Stimulated activated naive CD4-positive, alpha-beta T cell (primary cell): Measurements from ENCODE around the gene DCP2.

ENCODE experiments used
- DNase-seq, 6 experiments: peaks; one replicate each; lab custom pipeline; 2025; lab: John Stamatoyannopoulos, UW

The DCP2 gene

GRCh38 chr5:112967520-112968083, 9.0 kb upstream of the DCP2 start:
- no peak for DNase-seq

- no peak for DNase-seq
Measured at GRCh38 chr5:112968411-112969106, 8.0 kb upstream of the DCP2 start.

DNA sequence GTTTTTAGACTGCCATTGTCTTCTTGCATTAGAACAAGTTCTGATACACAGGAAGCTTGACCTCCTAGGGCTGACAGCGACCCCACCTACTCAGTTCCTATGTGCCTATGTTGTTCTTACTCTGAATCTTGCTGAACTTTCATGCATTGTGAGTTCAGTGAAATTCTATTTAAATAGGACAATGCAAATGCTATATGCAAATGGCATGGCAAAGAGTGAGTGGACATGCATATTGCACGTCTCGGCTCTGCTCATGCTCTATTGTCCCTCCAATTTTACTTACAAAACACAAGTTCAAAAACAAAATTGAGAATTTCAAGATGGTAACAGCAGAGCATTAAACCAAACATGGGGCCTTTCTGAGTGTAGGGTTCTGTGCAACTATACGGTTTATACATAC, 5.3 kb upstream of the DCP2 start:
- DNase-seq, result no peak

GRCh38 chr5:112973036-112973435, 3.6 kb upstream of the DCP2 start:
- no peak for DNase-seq

GRCh38 chr5:112973904-112974303, 2.7 kb upstream of the DCP2 start:
- no peak for DNase-seq

GRCh38 chr5:112974901-112975300, 1.7 kb upstream of the DCP2 start:
- no peak for DNase-seq

DNA sequence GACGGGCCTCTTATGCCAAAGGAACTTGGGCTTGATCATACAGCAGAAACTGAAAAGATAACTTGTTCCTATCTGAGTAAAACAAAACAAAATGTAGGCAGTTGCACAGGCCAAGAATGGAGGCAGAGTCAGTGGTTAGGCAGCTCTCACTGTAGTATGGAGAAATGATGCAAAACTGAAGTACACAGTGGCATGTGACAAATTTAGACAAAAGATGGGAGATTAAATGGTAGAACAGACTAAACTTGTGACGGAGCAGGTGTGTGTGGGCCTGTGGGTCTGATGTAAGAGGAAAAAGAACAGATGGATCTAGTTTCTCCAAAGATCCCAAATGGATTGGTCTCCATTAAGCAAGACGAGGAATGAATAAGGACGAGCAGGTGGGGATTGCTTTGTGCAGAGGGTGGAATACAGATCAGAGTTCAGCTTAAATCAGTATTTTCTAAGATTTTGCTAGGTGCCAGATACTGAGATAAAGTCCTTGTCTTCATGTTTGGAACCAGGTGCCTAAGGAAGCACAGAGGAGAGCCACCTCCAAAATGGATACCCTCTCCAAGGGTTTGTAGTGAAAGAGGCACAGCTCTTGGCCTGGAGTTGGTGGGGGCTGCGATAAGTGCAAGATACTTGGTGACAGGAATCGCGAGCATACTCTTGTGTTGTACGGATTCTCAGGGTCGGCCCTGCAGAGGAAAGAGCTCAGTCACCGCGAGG, 722 bp upstream of the DCP2 start:
- DNase-seq, result no peak

DNA sequence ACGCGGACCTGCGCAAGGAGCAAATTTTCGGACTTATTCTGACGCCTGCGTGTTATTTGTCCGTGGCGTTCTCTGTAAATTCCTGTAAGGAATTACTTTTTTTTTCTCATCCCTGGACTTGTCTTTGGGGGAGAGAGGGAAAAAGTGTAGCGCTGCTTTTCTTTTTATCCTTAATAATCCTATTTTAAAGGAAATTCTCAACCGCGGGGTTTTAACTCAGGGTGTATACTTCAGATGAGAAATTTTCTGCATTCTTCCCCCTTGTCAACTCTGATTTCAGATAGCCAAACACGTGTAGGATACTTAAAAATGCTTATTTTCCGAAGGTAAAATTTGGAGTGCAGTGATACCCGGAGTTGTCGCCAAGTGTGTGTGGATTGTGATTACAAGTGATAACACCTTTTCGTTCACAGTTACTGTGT, 853 bp downstream of the DCP2 start:
- peak in 1 of 6 experiments; percentile 35 for DNase-seq

GRCh38 chr5:112978836-112979235, 2.2 kb downstream of the DCP2 start:
- no peak for DNase-seq

DNA sequence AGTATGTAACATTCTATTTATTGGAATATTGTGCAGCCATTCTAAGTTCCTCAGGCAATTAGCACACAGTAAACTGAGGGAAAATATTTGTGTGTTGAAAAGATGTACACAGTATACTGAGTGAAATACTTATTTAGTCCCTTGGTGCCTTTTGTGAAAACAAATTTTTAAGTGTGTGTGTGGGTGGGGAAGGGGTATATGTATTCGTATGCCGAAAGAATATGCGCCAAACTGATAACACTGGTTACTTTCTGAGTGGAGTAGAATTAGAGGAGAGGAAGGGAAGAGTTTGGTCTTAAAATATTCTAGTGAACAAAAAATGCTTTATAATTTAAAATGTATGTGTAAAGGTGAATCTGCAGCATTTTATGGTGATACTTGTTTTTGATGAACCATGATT, 3.1 kb downstream of the DCP2 start:
- DNase-seq, result no peak

DNA sequence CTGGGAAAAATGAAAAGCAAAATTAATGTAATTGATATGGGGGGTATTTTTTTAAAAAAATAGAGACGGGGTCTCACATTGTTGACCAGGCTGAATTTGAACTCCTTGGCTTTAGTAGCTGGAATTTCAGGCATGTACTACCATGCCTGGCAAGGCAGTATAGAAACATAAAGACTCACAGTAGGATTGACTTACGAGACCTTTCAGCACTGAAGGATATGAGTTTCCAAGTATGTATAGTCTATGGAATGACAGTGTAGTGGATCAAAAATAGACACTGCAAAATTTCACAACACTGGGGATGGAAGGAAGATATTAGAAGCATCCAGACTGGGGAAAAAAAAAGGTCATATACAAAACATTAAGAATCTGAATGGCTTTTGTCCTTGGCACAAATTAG, 6.8 kb downstream of the DCP2 start:
- no peak for DNase-seq

DNA sequence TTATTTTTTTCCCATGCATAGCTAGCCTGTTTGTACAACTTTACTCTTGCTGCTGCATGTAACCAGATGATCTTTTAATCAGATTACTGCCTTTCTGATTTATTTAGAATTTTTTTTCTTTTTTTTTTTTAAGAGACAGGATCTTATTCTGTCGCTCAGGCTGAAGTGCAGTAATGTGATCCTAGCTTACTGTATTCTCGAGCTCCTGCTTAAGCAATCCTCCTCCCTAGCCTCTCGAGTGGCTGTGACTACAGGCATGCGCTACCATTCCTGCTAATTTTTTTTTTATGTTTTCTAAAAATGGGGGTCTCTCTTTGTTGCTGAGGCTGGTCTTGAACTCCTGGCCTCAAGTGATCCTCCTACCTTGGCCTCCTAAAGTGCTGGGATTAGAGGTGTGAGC, 9.6 kb downstream of the DCP2 start:
- DNase-seq, result no peak

DNA sequence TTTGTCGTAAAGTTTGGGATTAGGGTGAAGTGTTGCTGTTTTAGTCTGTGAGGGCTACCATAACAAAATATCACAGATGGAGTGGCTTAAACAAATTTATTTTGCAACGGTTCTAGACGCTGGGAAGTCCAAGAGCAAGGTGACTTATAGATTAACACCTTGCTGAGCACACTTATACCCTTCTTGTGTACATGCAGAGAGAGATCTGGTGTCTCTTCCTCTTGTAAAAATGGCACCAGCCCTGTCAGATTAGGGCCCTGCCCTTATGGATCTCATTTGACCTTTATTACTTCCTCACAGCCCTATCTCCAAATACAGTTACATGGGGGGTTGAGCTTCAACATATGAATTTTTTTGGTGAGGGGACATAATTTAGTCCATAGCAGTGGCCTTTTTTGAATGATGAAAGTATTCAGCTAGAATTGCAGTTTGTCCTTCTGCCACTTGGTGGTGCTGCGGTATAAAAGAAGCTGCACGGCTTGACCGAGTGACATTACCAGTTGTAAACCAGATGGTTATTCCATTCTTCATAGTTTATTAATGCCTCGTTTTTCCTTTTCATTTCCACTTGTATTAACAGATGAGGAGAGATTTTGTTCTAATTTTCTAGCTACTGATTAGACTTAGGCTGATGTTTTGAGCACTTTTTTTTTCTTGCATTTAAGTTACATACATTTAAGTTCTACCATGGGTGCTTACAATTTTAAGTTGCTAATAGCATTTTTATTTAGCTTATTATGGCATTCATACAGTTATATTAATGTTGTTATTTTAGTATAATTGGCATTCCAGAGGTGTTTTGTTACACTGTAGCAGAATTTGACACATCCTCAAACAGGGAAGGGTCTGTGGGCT, 19.4 kb downstream of the DCP2 start:
- DNase-seq, result peak; percentile 48 to 79 (median 56)

DNA sequence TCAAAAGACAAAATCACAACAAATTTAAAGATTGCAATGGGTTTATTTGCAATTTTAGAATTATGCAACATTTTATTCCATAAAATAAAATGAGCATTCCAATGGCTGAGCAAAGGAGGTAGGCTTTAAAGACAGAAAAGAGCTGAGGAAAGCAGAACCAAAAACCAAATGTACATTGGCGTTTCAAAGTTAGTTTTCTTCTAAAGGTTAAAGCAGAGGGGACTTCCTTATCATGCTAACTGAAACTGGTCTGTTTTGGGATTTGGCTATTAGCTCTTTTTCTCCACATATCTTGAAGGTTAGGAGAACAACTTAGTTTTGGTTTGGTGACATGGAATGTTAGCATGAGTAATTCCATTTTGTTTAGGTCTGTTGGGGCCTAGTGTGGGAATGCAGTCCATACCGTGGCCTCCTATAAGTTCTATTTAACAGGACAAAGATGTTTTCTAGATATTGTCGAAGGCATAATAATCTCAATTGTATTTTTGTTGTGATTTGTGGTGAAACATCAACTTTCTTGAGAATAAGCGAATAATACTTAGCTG, 20.3 kb downstream of the DCP2 start:
- no peak for DNase-seq

- no peak for DNase-seq
Measured at GRCh38 chr5:112998296-112998695, 21.7 kb downstream of the DCP2 start.

- DNase-seq, result no peak
Measured at GRCh38 chr5:113000466-113000865, 23.9 kb downstream of the DCP2 start.

- no peak for DNase-seq
Measured at GRCh38 chr5:113002423-113002822, 25.8 kb downstream of the DCP2 start.

DNA sequence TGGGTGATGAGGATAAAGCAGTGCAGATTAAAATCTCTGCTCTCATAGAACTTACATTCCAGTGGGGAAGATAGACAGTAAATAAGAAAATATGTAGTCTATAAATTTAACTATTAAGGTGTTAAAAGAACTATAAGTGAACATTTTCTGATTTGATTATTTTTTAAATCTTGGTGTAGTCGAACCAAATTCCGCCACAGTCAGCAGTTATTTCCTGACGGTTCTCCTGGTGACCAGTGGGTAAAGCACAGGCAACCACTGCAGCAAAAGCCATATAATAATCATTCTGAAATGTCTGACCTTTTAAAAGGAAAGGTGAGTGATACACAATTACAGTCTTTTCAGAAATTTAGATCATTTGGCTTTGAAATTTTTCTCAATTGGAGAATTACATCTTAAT, 27.2 kb downstream of the DCP2 start:
- no peak for DNase-seq

DNA sequence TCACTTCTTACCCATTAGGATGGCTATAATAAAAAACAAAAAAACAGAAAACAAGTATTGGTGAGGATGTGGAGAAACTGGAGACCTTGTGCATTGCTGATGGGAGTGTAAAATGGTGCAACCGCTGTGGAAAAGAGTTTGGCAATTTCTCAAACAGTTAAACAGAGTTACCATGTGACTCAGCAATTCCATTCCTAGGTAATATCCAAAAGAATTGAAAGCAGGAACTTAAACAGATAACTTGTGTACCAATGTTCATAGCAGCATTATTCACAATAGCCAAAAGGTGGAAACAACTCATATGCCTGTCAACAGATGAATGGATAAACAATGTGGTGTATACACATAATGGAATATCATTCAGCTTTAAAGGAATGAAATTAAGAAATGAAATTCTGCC, 28.9 kb downstream of the DCP2 start:
- DNase-seq, result no peak

DNA sequence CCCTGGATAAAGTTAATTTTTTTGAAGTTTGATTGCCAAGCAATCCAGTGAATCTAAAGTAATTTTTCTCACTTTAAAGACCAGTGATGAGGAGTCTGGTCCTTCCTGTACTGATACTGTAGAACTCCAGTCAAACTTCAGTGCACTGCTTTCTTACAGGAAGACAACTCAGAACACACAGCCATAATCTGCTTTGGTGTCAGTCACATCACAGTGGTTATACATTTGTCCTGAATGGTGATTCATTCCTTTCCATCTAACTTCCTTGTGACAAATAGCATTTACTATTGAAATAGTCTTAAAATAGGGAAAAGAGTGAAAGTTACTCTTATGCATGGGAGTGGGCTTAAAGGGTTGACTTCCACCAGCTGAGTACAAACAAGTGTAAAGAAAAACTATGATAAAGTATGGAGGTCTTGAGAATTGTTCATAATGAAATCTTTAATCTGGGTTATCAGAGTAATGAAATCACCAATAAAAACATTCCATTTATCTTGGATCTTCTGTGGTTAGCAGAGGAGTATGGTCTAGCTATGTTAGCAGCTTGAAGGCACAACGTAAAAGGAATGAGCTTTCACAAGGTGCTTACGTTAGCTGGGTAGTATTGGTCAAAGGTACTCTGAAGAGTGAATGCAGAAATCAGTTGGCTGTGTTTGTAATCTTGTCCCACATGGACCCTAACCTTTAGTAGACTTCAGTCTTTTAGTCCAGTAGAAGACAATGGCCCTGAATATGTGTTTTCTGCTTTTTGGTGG, 41.5 kb downstream of the DCP2 start:
- DNase-seq, result no peak
